Measurements from ENCODE around the gene SEC22A. TPM values are rescaled to one million over a fixed set of nuclear protein-coding genes. Genes with fewer than 3 reads are reported as not detected.

The SEC22A gene
- polyA plus RNA-seq, 1 of the 3 experiments (the other 2 are of a cell fraction) = 13.0 TPM

- Histone ChIP-seq H3K27me3 (ENCODE audit: insufficient read depth) (no peaks in the 10 kb centered on the region), H3K4me1 (ENCODE audit: control insufficient read depth in 1 of 2, insufficient read depth in 2 of 2, low read depth in 1 of 2, low read length in 1 of 2) (peaks cover 0 to 6% of the 10 kb centered on the region in 2 experiments; a peak in 2 of 4 replicates), H3K79me2 (ENCODE audit: insufficient read depth) (no peaks in the 10 kb centered on the region), H2AFZ (ENCODE audit: low read depth) (no peak overlapping the region), H3K9me2 (no peaks in the 10 kb centered on the region), H3K4me2 (no peak overlapping the region), H3K36me3 (replicated peaks in 1 of 2; ENCODE audit: control insufficient read depth in 1 of 2, insufficient read depth in 2 of 2, low read length in 1 of 2) (peaks cover 20 to 22% of the 10 kb centered on the region in 2 experiments), H3F3A (replicated peaks; ENCODE audit: insufficient read depth) (no peaks in the 10 kb centered on the region), H3K4me3 (ENCODE audit: low read depth in 2 of 2, low read length in 1 of 2) (no peak overlapping the region), H3K27ac (ENCODE audit: low read depth in 2 of 2, low read length in 1 of 2) (no peak overlapping the region), H3K9me3 (no peaks in the 10 kb centered on the region), H4K20me1 (ENCODE audit: insufficient read depth) (no peaks in the 10 kb centered on the region), H3K9ac (no peak overlapping the region)
- no peak for TF ChIP-seq FOSL2 (IDR thresholded peaks at IDR 0.05; ENCODE audit: borderline replicate concordance, low read depth)
- no peak for TF ChIP-seq FOXM1 (IDR thresholded peaks at IDR 0.05; ENCODE audit: low read depth)
- no peak for DNase-seq
- CTCF ChIA-PET = interaction anchor here (0.9 to 2.3 kb wide), 3 partner anchors 23 to 301 kb away, joined by 3 to 5 read pairs (median 4); no protein-coding TSS in a partner anchor
- 90% methylated on average over 4 of the region's 4 CpGs for WGBS (ENCODE audit: low lambda C conversion rate)
- POLR2A ChIA-PET = no interaction called here
Measured at GRCh38 chr3:123244128-123244527, 42.4 kb downstream of the SEC22A start.

GRCh38 chr3:123246866-123247265, 45.1 kb downstream of the SEC22A start:
- Histone ChIP-seq H3K36me3 (replicated peaks in 1 of 2; ENCODE audit: control insufficient read depth in 1 of 2, insufficient read depth in 2 of 2, low read length in 1 of 2) (peaks cover 15 to 17% of the 10 kb centered on the region in 2 experiments), H3F3A (replicated peaks; ENCODE audit: insufficient read depth) (no peaks in the 10 kb centered on the region), H2AFZ (ENCODE audit: low read depth) (no peak overlapping the region), H3K9me2 (no peaks in the 10 kb centered on the region), H3K27me3 (ENCODE audit: insufficient read depth) (no peaks in the 10 kb centered on the region), H3K9ac (no peak overlapping the region), H3K79me2 (ENCODE audit: insufficient read depth) (no peaks in the 10 kb centered on the region), H3K4me2 (no peak overlapping the region), H4K20me1 (ENCODE audit: insufficient read depth) (no peaks in the 10 kb centered on the region), H3K4me3 (ENCODE audit: low read depth in 2 of 2, low read length in 1 of 2) (no peak overlapping the region), H3K4me1 (ENCODE audit: control insufficient read depth in 1 of 2, insufficient read depth in 2 of 2, low read depth in 1 of 2, low read length in 1 of 2) (peaks cover 0 to 6% of the 10 kb centered on the region in 2 experiments; a peak in 2 of 4 replicates), H3K9me3 (no peaks in the 10 kb centered on the region), H3K27ac (ENCODE audit: low read depth in 2 of 2, low read length in 1 of 2) (peak overlapping the region in 1 of 2 experiments; percentile 22; a peak in 1 of 4 replicates)
- DNase-seq = peak; percentile 15
- ChIA-PET CTCF (interaction anchor here (0.7 to 3.6 kb wide), 5 partner anchors 12 to 388 kb away, joined by 3 to 17 read pairs (median 5); partner anchors contain the start of gene SEMA5B), POLR2A (interaction anchor here (1.0 kb wide), 1 partner anchor 40 kb away, joined by 3 read pairs; no protein-coding TSS in a partner anchor)
- TF ChIP-seq TCF12 (IDR thresholded peaks at IDR 0.05) = no peak
- TF ChIP-seq RXRA (IDR thresholded peaks at IDR 0.05; ENCODE audit: borderline replicate concordance, low read depth) = no peak
- TF ChIP-seq GABPA (IDR thresholded peaks at IDR 0.05; ENCODE audit: low read depth) = no peak
- TF ChIP-seq, protein P1, sequence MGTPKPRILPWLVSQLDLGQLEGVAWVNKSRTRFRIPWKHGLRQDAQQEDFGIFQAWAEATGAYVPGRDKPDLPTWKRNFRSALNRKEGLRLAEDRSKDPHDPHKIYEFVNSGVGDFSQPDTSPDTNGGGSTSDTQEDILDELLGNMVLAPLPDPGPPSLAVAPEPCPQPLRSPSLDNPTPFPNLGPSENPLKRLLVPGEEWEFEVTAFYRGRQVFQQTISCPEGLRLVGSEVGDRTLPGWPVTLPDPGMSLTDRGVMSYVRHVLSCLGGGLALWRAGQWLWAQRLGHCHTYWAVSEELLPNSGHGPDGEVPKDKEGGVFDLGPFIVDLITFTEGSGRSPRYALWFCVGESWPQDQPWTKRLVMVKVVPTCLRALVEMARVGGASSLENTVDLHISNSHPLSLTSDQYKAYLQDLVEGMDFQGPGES (IDR thresholded peaks at IDR 0.05; ENCODE audit: low read depth, low read length) = no peak
- TF ChIP-seq JUND (IDR thresholded peaks at IDR 0.05) = no peak
- no peak for TF ChIP-seq POLR2AphosphoS5 (IDR thresholded peaks at IDR 0.05; ENCODE audit: low read depth, low read length)
- no peak for TF ChIP-seq MXI1 (IDR thresholded peaks at IDR 0.05; ENCODE audit: low read depth, low read length)
- TF ChIP-seq RCOR1 (IDR thresholded peaks at IDR 0.05; ENCODE audit: low read length) = no peak
- no peak for TF ChIP-seq MEF2A (IDR thresholded peaks at IDR 0.05; ENCODE audit: borderline replicate concordance, low read depth)
- TF ChIP-seq EZH2phosphoT487 (IDR thresholded peaks at IDR 0.05; ENCODE audit: borderline replicate concordance, low read depth) = no peak
- 72% methylated on average over 3 of the region's 3 CpGs for WGBS (ENCODE audit: low lambda C conversion rate)

Data from SK-N-SH (cell line).